ENCODE data around the gene DNTT.

DNTT gene

DNA sequence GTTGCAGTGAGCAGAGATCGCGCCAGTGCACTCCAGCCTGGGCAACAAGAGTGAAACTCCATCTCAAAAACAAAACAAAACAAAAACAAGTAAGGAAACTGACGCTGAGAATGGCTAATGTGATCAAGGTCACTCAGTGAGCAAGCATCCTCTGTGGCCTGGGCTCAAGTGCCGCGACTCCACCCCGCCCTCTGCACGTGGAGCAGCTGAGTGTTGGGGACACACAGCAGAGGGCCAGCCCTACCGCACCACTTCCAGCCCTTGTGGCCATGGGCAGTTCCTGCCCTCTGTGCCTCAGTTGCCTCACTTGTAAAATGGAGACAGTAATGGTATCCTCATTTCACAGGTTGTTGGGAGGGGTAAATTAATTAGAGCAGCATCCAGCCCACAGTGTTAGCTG, 75.5 kb downstream of the DNTT start:
- ATAC-seq (no peak), DNase-seq (no peak)
- H3K36me3 Mint-ChIP-seq (ENCODE audit: low read depth), result no peaks in the 10 kb centered on the region
- H3K27me3 Mint-ChIP-seq, result peaks cover 7% of the 10 kb centered on the region
- peaks cover 11% of the 10 kb centered on the region for H3K4me1 Mint-ChIP-seq
- H3K27ac Mint-ChIP-seq, result no peak overlapping the region
- H3K4me3 Mint-ChIP-seq, result no peak overlapping the region
- H3K9me3 Mint-ChIP-seq, result no peaks in the 10 kb centered on the region

DNA sequence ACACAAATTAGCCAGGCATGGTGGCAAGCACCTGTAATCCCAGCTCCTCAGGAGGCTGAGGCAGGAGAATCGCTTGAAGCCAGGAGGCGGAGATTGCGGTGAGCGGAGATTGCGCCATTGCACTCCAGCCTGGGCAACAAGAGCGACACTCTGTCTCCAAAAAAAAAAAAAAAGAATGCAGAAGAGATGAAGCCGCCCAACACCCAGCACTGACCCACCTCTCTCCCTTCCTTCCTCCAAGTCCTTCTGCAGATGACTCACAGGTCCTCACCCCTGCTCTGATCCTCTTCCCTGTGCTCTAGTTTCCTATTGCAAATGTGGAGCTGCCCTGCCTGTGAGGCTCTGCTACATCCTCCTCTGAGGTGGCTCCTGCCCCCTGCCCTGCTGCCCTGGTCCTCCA, 76.6 kb downstream of the DNTT start:
- no peak overlapping the region for H3K27ac Mint-ChIP-seq
- H3K27me3 Mint-ChIP-seq, result peaks cover 8% of the 10 kb centered on the region
- H3K9me3 Mint-ChIP-seq, result no peaks in the 10 kb centered on the region
- peaks cover 2% of the 10 kb centered on the region for H3K4me1 Mint-ChIP-seq
- DNase-seq (no peak), ATAC-seq (no peak)
- no peak overlapping the region for H3K4me3 Mint-ChIP-seq
- H3K36me3 Mint-ChIP-seq (ENCODE audit: low read depth), result no peaks in the 10 kb centered on the region

DNA sequence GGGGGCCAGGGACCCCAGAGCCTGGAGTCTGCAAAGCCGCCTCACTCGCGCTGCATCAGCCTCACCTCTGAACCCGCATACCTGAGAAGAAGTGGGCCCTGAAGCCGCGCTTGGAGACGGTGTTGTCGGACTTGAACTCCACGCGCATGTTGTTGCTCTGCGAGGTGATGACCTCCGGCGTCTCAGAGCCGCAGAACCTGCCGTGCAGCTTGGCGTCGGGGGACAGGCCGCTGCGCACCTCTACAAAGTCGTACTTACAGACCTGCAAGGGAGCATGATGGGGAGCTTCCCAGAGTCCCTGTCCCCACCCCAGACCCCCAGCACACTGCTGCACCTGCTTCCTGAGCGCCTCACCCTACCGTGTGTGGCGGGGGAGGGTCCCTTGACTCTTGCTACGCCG, 80.3 kb downstream of the DNTT start:
- Mint-ChIP-seq H3K27me3 (peaks cover 14% of the 10 kb centered on the region), H3K36me3 (ENCODE audit: low read depth) (no peaks in the 10 kb centered on the region), H3K9me3 (no peaks in the 10 kb centered on the region), H3K4me1 (no peaks in the 10 kb centered on the region), H3K4me3 (no peak overlapping the region), H3K27ac (no peak overlapping the region)
- ATAC-seq (no peak), DNase-seq (no peak)

DNA sequence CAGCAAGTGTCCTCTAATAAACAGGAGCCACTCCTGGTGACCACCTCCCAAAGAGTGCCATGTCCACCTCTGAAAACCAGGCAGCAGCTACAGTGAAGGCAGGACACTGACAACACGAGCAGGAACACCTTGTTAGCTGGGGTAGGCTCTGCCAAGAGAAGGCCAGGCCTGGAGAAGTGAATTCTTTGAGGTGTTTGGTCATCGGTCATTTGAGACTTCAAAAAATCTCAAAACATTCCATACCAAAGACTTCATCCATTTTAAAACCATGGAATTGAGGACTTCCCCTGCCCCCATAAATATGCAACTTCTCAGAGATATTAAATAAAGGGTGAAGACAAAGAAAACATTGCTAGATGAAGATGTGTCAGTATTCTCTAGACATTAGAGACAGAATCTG, 82.9 kb downstream of the DNTT start:
- Mint-ChIP-seq H3K27ac (no peak overlapping the region), H3K36me3 (ENCODE audit: low read depth) (no peaks in the 10 kb centered on the region), H3K4me1 (no peaks in the 10 kb centered on the region), H3K9me3 (no peaks in the 10 kb centered on the region), H3K4me3 (no peak overlapping the region), H3K27me3 (peaks cover 14% of the 10 kb centered on the region)
- ATAC-seq (no peak), DNase-seq (no peak)

DNA sequence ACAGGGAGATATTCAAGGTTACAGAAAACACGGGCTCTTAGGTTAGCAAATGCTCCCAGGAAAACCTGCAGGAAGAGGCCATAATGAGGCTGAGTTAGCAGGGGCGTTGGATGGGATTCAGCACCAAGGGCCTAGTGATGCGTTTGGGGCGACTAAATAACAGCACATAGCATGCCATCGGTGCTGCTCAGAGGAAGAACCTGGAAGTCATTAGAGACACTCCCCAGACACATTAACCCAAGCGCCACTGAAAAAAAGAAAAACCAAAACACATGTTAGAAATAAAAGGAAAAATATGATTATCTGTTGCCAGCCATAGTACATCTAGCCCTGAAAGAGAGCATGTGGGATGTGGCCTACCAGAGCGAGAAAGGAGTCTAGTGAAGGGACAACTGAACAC, 83.4 kb downstream of the DNTT start:
- H3K4me3 Mint-ChIP-seq, result no peak overlapping the region

More for the DNA sequence above, 83.4 kb downstream of the DNTT start:
- peaks cover 13% of the 10 kb centered on the region for H3K27me3 Mint-ChIP-seq
- DNase-seq, result no peak
- H3K9me3 Mint-ChIP-seq, result no peaks in the 10 kb centered on the region
- H3K27ac Mint-ChIP-seq, result no peak overlapping the region
- H3K4me1 Mint-ChIP-seq, result no peaks in the 10 kb centered on the region
- no peak for ATAC-seq
- H3K36me3 Mint-ChIP-seq (ENCODE audit: low read depth), result no peaks in the 10 kb centered on the region
